PC-9 (cell line): ENCODE measurements around the gene MTCL1.

Experiments
- EZH2 ChIP-seq: fragments of 200-600 bp; sonication (generic); IDR thresholded peaks from 2 replicates; pipeline ENCODE4 v1.8.0; 2017; ENCODE audit warnings: antibody characterized with exemption, low read depth
- TF ChIP-seq, protein P1 (sequence below): fragments of 200-600 bp; sonication (generic); conservative IDR thresholded peaks from 2 replicates; pipeline ENCODE4 v1.6.1; 2017; ENCODE audit warnings: mixed run types, antibody characterized with exemption, mild to moderate bottlenecking, moderate library complexity

DNA sequence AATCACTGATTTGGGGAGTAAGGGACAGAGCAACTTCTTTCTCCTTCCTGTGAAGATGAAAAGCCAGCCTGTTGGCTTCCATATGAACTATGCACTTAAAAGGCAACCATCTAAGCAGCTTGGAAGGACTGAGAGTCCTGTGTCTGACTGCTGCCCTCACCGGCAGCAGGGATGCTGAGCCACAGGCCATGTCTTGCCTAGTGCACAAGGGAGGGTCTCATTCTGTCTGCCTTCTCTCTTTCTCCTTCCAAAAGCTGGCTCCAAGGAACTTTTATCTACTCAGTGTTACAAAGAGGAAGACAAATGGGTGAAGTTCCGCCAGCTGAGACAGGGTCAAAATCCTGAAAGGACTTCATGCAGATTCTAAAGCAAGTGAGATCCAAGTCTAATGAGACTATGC lies 146.3 kb downstream of the MTCL1 start:
- TF ChIP-seq, protein P1, sequence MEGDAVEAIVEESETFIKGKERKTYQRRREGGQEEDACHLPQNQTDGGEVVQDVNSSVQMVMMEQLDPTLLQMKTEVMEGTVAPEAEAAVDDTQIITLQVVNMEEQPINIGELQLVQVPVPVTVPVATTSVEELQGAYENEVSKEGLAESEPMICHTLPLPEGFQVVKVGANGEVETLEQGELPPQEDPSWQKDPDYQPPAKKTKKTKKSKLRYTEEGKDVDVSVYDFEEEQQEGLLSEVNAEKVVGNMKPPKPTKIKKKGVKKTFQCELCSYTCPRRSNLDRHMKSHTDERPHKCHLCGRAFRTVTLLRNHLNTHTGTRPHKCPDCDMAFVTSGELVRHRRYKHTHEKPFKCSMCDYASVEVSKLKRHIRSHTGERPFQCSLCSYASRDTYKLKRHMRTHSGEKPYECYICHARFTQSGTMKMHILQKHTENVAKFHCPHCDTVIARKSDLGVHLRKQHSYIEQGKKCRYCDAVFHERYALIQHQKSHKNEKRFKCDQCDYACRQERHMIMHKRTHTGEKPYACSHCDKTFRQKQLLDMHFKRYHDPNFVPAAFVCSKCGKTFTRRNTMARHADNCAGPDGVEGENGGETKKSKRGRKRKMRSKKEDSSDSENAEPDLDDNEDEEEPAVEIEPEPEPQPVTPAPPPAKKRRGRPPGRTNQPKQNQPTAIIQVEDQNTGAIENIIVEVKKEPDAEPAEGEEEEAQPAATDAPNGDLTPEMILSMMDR: no peak
- TF ChIP-seq EZH2: no peak
